Measurements from ENCODE around the gene OGFOD3.
"Not testable (repeated sequence)": the region's sequence is repeated elsewhere in the genome, so short reads cannot be mapped to it uniquely, and the experiment has no call there.

OGFOD3 gene

DNA sequence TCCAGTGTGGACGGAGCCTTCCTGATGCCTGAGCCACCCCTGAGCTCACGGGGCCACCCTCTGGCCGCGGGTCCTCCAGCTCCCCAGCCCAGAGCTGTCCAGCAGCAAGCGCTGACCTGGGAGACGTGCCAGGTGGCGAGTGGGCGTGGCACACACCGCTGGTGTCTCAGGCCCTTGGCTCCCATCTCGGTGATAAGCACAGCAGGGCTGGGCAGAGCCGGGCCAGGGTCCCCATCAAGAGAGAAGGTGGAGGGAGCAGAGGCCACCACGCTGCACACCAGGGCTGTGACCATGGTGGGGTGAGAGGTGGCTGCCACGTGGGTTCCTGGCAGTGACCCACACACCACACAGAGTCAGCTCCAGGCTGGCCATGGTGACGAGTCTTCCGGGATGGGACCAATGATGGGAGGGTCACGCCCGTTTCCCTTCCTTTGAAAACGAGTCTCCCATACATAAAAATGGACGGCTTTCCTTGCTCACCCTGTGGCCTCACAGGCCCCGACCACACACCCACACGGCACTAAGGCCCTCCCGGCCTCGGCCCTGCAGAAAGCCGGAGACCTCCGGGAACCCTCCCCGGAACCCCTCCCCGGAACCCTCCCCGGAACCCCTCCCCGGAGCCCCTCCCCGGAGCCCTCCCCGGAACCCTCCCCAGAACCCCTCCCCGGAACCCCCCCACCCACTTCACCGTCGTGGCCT, 30.0 kb downstream of the OGFOD3 start:
- no peak for DNase-seq (ENCODE audit: low read depth, low spot score)

DNA sequence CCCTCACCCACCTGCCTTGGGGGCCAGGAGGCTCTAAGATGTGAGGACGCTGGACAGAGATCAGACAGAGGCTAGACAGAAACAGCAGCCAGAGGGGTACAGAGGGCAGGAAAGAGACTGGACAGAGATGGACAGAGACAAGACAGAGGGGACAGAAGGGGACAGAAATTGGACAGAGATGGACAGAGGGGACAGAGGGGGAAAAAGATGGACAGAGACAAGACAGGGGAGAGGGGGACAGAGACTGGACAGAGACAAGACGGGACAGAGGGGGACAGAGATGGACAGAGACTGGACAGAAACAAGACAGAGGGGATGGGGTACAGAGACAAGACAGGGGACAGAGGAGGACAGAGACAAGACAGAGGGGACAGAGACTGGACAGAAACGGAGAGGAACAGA, 30.7 kb downstream of the OGFOD3 start:
- DNase-seq (ENCODE audit: low read depth, low spot score) = no peak

DNA sequence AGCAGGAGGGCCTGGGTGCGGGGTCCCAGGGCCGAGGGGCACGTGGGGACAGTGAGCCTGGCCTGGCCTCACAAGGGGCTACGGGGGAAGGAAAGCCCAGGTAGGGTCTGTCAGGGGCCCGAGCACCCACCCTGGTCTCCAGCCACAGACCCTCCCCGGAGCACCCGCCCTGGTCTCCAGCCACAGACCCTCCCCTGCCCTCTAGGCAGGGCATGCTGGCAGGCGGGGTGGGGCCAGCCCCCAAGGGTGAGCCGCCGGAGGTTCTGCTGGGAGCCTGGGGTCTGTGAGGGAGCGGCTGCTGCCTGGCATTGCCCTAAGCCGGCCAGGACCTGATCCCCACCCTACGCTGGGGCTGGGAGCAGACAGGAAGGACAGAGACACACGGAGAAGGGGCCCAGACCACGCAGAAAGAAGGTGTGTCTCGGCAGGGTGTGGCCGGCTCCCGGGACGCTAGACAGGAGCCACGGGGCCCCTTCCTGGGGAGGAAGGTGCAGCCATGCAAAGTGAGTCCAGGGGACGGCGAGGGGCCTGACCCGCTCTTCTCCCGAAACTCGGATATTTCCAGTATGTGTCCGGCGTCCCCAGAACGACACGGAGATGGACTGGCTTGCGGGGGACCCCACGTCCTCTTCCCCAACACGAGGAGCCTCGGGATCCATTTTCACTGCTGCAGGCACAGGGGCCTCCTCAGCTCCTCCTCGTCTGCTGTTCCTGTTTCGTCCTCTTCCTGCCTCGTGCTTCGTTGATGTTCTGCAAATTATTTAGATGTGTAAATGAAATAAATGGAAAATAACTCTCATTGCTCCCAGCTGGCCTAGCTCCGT, 31.3 kb downstream of the OGFOD3 start:
- DNase-seq (ENCODE audit: low read depth, low spot score) = no peak

DNA sequence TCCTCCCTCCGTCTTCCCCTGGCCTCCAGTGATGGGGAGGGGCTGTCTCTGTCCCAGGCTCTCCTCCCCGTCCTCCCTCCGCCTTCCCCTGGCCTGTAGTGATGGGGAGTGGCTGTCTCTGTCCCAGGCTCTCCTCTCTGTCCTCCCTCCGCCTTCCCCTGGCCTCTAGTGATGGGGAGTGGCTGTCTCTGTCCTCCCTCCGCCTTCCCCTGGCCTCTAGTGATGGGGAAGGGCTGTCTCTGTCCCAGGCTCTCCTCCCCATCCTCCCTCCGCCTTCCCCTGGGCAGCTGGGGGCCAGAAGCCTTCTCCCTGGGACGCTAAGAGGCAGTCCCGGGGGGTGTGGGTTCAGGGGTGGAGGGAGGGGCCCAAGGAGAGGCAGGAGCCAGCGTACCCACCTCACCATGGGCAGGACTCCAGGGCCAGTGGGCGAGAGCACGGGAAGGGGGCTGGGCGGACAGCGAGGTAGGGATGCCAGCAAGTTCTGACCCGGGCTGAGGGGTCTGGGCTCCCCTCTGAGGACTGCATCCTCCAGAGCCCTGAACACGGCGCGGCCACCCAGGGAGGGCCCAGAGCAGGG, 32.0 kb downstream of the OGFOD3 start:
- no peak for DNase-seq (ENCODE audit: low read depth, low spot score)

DNA sequence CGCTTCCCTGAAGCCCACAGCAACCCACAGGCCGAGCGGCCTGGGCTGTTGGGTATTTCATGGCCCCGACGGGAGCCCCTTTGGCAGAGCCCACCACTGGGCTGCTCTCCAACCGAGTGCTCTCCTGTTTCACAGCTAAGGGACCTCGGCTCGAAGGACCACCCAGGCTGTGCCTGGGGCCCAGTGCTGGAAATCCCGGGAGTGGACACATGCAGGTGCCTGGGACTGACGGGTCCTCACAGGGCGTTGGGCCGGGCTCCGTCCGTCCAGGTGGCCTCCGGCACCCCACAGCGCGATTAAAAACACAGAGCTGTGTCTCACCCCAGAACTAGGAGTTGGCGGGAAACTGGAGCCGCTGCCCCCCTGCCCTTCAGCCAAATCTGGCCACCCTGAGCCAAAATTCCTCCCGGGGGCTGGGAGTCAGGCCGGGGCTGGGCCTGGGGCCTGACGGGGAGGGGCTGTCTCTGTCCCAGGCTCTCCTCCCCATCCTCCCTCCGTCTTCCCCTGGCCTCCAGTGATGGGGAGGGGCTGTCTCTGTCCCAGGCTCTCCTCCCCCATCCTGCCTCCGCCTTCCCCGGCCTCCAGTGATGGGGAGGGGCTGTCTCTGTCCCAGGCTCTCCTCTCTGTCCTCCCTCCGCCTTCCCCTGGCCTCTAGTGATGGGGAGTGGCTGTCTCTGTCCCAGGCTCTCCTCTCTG, 32.7 kb downstream of the OGFOD3 start:
- no peak for DNase-seq (ENCODE audit: low read depth, low spot score)

DNA sequence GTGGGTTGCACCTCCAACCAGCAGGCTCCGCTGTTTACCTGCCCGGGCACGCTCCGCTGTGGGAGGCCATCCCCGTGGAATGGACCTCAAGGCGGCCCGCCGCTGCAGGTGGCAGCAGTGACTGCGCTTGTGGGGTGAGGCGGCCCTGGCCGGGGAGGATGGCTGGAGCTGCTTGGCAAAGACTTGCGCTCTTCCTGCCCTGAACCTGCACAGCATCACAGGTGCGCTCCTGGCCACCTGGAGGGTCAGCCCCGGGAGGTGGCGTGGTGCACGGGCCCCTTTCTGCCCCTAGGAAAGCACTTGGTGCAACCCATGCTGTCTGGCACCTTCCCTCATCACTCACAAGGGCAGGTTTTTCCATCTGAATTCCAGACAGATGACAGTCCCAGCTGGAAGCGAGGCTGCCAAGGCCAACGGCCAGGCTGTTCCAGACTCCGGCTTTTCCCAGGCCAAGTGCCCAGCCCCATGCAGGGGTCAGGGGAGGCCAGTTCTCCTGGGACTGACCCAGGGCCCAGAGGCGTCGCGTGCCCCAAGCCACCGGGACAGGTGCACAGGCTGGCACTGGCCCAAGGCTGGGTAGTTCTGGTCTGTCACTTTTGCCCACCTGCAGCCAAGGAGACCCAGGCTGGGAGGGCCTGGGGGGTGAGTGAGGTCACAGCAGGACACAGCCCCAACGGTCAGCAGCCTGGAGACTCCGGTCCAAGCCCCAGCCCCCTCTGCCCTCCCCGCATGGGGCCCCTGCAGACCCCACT, 33.5 kb downstream of the OGFOD3 start:
- DNase-seq (ENCODE audit: low read depth, low spot score) = no peak

DNA sequence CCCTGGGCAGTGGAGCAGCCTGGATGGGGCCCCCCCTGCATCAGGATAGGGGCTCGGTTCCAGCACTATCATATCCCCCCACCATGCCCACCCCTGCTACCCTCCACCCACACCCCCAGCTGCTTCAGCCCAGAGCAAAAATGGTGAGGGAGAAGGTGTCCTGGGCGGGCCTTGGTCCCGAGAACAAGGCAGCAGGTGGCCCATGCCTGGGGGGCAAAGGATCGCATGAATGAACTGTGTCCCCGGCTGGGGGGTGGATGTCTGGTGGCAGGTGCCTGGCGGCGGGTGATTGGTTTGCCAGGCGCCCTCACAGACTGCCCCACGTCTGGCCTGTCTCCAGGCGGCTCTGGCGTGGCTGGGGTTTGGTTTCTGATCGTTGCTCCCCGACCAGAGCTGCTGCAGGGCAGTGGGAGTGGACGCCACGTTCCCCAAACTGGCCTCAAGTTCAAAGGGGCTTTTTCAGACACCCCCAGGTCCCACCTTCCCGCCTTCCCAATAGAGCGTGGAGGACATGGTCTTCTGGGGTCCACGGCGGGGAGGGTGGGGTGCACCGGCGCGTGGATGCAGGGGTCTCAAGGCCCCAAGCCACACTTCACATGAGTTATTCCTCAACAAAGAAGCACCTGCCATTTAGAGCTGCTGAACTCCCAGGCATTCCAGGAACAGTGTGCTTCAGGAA, 34.2 kb downstream of the OGFOD3 start:
- no peak for DNase-seq (ENCODE audit: low read depth, low spot score)

- no peak for DNase-seq (ENCODE audit: low read depth, low spot score)
These were observed 35.0 kb downstream of the OGFOD3 start for GRCh38 chr17:82383411-82383810.

DNA sequence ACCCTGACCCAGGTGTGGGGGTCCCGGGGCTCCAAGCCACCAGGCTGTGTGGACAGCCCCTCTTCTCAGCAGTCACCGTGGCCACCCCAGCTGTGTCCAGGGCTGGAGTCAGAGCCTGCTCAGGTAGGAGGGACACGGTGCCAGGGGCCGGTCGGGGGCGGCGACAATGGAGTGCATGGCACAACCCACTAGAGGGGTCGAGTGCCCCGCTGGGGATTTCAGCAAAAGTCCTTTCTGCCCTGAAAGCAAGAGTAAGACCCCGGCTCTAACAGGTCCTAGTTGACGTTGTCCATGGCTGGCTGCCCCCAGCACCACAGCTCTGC, 35.5 kb downstream of the OGFOD3 start:
- DNase-seq (ENCODE audit: low read depth, low spot score) = no peak

DNA sequence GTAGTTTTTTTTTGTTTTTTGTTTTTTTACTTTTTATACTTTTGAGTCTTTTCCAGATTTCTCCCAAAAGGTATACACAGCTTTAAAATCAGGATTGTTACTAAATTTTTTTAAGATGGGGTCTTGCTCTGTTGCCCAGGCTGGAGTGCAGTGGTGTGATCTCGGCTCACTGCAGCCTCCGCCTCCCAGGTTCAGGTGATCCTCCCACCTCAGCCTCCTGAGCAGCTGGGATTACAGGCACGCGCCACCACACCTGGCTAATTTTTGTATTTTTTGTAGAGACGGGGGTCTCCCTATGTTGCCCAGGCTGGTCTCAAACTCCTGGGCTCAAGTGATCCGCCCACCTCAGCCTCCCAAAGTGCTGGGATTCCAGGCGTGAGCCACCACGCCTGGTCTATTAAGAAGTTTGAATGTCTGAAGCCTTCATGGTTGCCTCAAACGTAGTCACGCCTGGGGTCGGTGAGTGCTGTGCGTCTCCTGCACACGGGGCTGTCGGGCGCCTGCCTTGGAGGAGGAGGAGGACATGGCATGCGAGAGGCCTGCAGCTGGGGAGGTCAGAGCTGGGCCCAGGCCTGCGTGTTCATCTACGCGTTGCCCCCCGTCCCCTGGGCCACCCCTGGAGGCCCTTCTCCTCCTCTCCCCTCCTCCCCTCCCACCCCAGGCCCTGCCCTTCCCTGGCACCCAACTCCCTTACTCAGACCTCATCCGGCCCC, 36.0 kb downstream of the OGFOD3 start:
- DNase-seq (ENCODE audit: low read depth, low spot score) = not testable (repeated sequence)

DNA sequence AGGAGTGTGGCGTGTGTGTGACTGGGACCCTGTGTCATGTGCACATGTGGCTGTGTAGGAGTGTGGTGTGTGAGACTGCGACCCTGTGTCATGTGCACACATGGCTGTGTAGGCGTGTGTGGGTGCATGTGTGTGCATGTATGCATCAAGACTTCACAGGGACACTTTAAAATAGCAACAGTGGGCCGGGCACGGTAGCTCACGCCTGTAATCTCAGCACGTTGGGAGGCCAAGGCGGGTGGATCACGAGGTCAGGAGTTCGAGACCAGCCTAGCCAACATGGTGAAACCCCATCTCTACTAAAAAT, 36.7 kb downstream of the OGFOD3 start:
- not testable (repeated sequence) for DNase-seq (ENCODE audit: low read depth, low spot score)

DNA sequence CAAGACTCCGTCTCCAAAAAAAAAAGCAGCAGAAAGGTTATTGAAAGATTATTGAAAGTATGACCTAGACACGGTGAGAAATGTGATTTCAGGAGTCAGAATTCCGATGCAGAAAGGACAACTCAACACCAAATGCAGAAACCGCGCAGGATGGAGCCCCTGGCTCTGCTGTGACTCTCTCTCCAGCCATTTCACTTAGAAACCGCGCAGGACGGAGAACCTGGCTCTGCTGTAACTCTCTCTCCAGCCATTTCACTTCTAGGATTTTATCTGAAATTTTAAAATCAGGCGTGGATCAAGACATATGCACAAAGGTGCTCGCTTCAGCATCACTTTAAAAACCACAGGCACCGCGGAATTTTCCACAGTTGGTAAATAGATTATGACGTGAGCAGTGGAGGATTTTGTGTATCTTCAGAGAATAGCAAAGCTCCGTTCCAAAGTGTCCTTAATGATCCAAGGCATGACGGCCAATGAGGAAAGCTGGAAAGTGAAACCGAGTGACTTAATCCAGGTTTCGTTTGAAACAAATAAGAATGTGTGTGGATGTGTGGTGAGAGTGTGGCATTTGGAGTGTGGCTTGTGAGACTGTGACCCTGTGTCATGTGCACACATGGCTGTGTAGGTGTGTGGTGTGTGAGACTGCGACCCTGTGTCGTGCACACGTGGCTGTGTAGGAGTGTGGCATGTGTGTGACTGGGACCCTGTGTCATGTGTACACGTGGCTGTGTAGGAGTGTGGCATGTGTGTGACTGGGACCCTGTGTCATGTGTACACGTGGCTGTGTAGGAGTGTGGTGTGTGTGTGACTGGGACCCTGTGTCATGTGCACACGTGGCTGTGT, 37.3 kb downstream of the OGFOD3 start:
- DNase-seq (ENCODE audit: low read depth, low spot score) = no peak

- DNase-seq (ENCODE audit: low read depth, low spot score) = no peak
These were observed 39.7 kb downstream of the OGFOD3 start for GRCh38 chr17:82378741-82379021.

DNA sequence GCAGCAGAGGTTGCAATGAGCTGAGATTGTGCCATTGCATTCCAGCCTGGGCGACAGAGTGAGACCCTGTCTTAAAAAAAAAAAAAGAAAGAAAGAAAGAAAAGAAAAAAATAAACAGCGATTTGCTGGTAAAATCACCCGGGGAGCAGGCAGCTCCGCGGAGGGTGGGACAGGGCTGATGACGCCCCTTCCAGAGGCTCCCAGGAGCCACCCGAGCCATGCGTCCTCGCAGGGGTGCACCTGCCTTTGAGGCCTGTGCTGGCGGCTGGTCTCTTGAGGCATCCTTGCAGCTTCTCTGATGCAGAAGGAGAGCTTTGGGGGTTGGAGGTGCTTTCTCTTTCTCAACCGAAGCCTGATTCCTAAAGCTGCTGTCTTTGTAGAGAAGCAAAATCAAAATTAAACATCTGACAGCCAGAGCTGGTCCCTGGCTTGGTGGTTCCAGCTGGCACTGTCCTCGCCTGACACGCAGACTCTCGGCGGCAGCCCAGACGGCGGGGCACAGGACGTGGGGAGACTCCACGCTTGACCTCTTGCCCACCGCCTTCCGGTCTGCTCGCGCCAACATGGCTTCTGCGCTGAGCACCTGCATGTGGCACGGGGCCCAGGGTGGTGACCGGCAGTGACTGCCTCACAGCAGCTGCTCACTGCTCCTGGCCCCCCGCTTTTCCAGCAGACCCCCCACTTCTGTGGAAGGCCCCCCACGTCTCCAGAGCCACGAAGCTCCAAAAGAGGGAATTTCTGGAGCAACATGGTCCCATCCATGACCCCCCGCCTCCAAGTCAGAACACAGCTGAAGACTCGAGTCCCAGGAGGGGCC, 40.3 kb downstream of the OGFOD3 start:
- no peak for DNase-seq (ENCODE audit: low read depth, low spot score)

DNA sequence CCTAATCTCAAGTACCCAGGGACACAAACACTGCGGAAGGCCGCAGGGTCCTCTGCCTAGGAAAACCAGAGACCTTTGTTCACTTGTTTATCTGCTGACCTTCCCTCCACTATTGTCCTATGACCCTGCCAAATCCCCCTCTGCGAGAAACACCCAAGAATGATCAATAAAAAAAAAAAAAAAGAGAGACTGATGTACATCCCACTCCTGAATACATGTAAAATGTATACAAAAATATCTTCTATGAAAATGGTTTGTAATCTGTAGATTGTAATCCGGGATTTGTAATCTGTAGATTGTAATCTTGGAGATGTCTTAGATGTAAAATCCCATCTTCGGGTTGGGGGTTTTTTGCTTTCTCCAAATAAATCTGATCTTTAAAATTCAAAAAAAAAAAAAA, 41.1 kb downstream of the OGFOD3 start:
- DNase-seq (ENCODE audit: low read depth, low spot score) = not testable (repeated sequence)

DNA sequence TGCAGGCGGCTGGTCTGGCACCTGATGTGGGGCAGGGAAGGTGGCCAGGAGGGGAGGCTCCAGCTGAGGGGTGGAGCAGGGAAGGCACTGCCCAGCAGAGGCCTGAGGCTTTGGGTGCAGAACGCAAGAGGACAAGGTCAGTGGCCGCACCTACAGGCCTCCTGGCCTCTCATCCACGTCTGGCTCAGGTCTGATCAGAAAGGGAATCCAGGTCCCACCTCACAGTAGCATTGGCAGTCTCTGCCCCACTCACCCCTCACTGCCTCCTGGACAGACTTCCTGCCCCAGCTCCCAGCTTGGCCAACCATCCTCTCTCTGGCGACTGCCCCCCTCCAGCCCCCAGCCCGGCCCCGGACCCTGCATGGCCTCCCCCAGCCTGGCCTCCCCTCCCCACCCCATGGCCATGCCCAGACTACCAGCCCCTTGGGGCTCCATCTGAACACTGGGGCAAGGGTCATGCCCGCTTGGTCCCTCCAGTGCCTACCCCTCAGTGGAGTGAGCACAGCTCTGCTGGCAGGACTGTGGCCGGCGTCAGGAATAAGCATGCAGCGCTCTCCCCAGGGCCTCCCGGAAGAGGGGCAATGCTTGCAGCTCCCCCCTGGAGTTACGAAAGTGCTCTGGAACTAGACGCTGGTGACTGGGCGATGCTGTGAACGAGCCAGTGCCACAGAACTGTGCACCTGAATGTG, 42.2 kb downstream of the OGFOD3 start:
- no peak for DNase-seq (ENCODE audit: low read depth, low spot score)

DNA sequence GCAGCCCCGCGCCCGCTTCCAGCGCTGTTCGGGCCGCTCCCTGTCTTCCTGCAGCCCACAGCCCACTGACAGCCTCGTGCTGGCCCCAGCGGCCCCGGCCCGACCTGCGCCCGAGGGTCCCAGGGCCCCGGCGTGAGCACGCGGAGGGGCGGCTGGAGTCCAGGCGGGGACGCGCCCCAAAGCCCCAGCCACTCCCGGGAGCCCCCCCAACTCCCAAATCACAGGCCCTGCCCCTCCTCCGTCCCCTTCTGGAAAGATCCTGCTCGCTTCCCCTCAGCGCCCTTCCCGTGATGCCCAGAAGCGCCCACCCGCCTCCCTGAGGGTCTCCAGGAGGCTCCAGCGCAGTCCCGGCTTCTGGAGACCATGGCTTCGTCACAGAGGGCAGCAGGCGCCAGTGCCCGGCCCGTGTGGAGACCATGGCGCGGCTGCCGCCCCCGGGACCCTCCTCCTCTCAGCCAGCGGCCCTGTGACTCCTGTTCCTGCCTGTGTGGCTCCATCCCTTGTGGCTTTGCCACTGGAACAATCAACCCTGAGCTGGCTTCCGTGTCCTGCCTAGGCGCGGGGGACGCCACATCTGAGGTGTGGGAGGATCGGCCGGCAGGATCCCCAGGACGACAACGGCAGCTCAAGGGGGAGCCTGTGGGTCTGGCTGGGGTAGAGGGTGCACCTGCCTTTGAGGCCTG, 42.9 kb downstream of the OGFOD3 start:
- DNase-seq (ENCODE audit: low read depth, low spot score) = no peak

Measured in iPS DF 19.7 (cell line).